Testis (tissue), 2 donors: ENCODE data around the gene VSIG2.

Experiments used
- CTCF ChIP-seq, 3 experiments: fragments of 450-650 bp in 2 of 3; fragments of 200-600 bp in 1 of 3; sonication (generic) in 1 of 3; IDR thresholded peaks; one replicate each; pipeline ENCODE4 v1.5.1; 2016 to 2019; ENCODE audit warnings: antibody characterized with exemption in 3 of 3, mild to moderate bottlenecking in 2 of 3, moderate library complexity in 1 of 3
- POLR2A ChIP-seq: fragments of 450-650 bp; IDR thresholded peaks from one replicate; pipeline ENCODE4 v1.6.1; 2017; ENCODE audit warnings: antibody characterized with exemption, mild to moderate bottlenecking, moderate library complexity

GRCh38 chr11:124736736-124737135 is 15.3 kb downstream of the VSIG2 start:
- TF ChIP-seq CTCF (IDR thresholded peaks at IDR 0.05) (no peak), POLR2A (no peak)
